Neural progenitor cell (in vitro differentiated cells): ENCODE measurements around the gene MSS51.

ENCODE experiments used
- EZH2 ChIP-seq: fragments of 200-600 bp; sonication (generic); IDR thresholded peaks from 2 replicates; pipeline ENCODE4 v1.6.1; 2017; ENCODE audit warnings: antibody characterized with exemption, mild to moderate bottlenecking, moderate library complexity
- TF ChIP-seq, protein P1 (sequence below): fragments of 200-600 bp; sonication (generic); IDR thresholded peaks from 2 replicates; pipeline ENCODE4 v1.5.1; 2017; ENCODE audit warnings: antibody characterized with exemption, mild to moderate bottlenecking

DNA sequence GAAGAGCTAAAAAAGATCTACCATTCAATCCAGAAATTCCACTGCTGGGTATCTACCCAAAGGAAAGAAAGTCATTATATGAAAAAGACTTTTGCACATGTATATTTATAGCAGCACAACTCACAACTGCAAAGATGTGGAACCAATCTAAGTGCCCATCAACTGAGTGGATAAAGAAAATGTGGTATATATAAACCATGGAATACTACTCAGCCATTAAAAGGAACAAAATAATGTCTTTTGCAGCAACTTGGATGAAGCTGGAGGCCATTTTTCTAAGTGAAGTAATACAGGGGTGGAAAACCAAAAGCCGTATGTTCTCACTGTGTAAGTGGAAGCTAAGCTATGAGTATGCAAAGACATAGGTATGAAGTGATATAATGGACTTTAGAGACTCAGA lies 22.5 kb downstream of the MSS51 start:
- TF ChIP-seq, protein P1, sequence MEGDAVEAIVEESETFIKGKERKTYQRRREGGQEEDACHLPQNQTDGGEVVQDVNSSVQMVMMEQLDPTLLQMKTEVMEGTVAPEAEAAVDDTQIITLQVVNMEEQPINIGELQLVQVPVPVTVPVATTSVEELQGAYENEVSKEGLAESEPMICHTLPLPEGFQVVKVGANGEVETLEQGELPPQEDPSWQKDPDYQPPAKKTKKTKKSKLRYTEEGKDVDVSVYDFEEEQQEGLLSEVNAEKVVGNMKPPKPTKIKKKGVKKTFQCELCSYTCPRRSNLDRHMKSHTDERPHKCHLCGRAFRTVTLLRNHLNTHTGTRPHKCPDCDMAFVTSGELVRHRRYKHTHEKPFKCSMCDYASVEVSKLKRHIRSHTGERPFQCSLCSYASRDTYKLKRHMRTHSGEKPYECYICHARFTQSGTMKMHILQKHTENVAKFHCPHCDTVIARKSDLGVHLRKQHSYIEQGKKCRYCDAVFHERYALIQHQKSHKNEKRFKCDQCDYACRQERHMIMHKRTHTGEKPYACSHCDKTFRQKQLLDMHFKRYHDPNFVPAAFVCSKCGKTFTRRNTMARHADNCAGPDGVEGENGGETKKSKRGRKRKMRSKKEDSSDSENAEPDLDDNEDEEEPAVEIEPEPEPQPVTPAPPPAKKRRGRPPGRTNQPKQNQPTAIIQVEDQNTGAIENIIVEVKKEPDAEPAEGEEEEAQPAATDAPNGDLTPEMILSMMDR = no peak
- TF ChIP-seq EZH2 = no peak
